GM21619 (cell line): Measurements from ENCODE around the gene SAA4.
"Not testable (repeated sequence)": the region's sequence is repeated elsewhere in the genome, so short reads cannot be mapped to it uniquely, and the experiment has no call there.

Experiments used
- ATAC-seq: cut with Tn5 transposase; IDR thresholded peaks from one replicate; pipeline ENCODE4 v1.9.1; 2021; ENCODE audit not compliant: unreplicated experiment

SAA4 gene

GRCh38 chr11:18236664-18237356 lies at the start of gene SAA4:
Gene SAA4, minus strand, starts transcription at chr11:18236802. Its CDS starts 876 bp downstream, at chr11:18235926.
- no peak for ATAC-seq

- ATAC-seq: no peak
These were observed 49.2 kb upstream of the SAA4 start for GRCh38 chr11:18285841-18286240.

GRCh38 chr11:18282626-18283025 lies 46.0 kb upstream of the SAA4 start:
- no peak for ATAC-seq

GRCh38 chr11:18280438-18281045 lies 43.9 kb upstream of the SAA4 start:
- peak; percentile 86 for ATAC-seq

GRCh38 chr11:18277565-18278271 lies 41.1 kb upstream of the SAA4 start:
- no peak for ATAC-seq

GRCh38 chr11:18271206-18271605 lies 34.6 kb upstream of the SAA4 start:
- ATAC-seq: no peak

- no peak for ATAC-seq
These were observed 33.5 kb upstream of the SAA4 start for GRCh38 chr11:18270102-18270501.

- not testable (repeated sequence) for ATAC-seq
These were observed 32.6 kb upstream of the SAA4 start for GRCh38 chr11:18269252-18269651.

- ATAC-seq: peak; percentile 51
These were observed 30.9 kb upstream of the SAA4 start for GRCh38 chr11:18267335-18268133.

- ATAC-seq: no peak
These were observed 29.3 kb upstream of the SAA4 start, which contains the start of gene SAA1 for GRCh38 chr11:18265949-18266348. Gene SAA1, plus strand, starts transcription at chr11:18266264. Its CDS starts 624 bp downstream, at chr11:18266888.

GRCh38 chr11:18264677-18265555 lies 28.3 kb upstream of the SAA4 start:
- ATAC-seq: no peak

- ATAC-seq: no peak
These were observed 27.4 kb upstream of the SAA4 start for GRCh38 chr11:18264035-18264434.

GRCh38 chr11:18262681-18263350 lies 26.2 kb upstream of the SAA4 start:
- ATAC-seq: not testable (repeated sequence)

GRCh38 chr11:18261721-18262120 lies 25.1 kb upstream of the SAA4 start:
- ATAC-seq: no peak

GRCh38 chr11:18259259-18259658 lies 22.7 kb upstream of the SAA4 start:
- ATAC-seq: no peak

GRCh38 chr11:18254781-18255361 lies 18.3 kb upstream of the SAA4 start:
- no peak for ATAC-seq

- no peak for ATAC-seq
These were observed 17.3 kb upstream of the SAA4 start for GRCh38 chr11:18253778-18254338.

GRCh38 chr11:18253233-18253632 lies 16.6 kb upstream of the SAA4 start:
- no peak for ATAC-seq

GRCh38 chr11:18248561-18248960 lies 12.0 kb upstream of the SAA4 start, which contains the start of gene SAA2:
Gene SAA2, minus strand, starts transcription at chr11:18248668. Its CDS starts 657 bp downstream, at chr11:18248011.
- ATAC-seq: no peak
